Adrenal gland (tissue), 12 donors: Measurements from ENCODE around the gene CPM. TPM values are rescaled to one million over a fixed set of nuclear protein-coding genes. Genes with fewer than 3 reads are reported as not detected.
A peak's percentile ranks its signal among the peaks of the same experiment; 100 is the strongest.

ENCODE experiments used
- DNase-seq, 7 donors: peaks; one replicate each; pipeline ENCODE4 v3.0.0-alpha.2; 2019 to 2020
- H3K27ac ChIP-seq, 5 donors: fragments of 200-600 bp; sonication (generic) in 4 of 5; 1 replicate in 3 of 5; 2 replicates in 2 of 5; pipeline versions ENCODE4 v1.5.1 to v1.8.0; 2016 to 2020; ENCODE audit warnings: mild to moderate bottlenecking in 1 of 5
- H3K27me3 ChIP-seq: fragments of 200-600 bp; 2 replicates; pipeline ENCODE4 v1.8.0; 2021
- H3K36me3 ChIP-seq, 2 donors: fragments of 200-600 bp; replicated peaks in 1 of 2; 1 replicate in 1 of 2; 2 replicates in 1 of 2; pipeline versions ENCODE4 v1.5.1 to v1.8.0; 2018 to 2022
- H3K4me1 ChIP-seq, 2 donors: fragments of 200-600 bp; replicated peaks in 1 of 2; 1 replicate in 1 of 2; 2 replicates in 1 of 2; pipeline versions ENCODE4 v1.5.1 to v1.8.0; 2018 to 2021
- H3K4me3 ChIP-seq, 4 donors: fragments of 200-600 bp; sonication (generic) in 3 of 4; one replicate each; pipeline ENCODE4 v1.5.1; 2016 to 2018
- H3K9me3 ChIP-seq, 3 donors: fragments of 200-600 bp; sonication (generic) in 1 of 3; replicated peaks in 1 of 3; 1 replicate in 2 of 3; 2 replicates in 1 of 3; pipeline versions ENCODE4 v1.5.1 to v1.8.0; 2016 to 2021
- POLR2A ChIP-seq, 2 donors: fragments of 450-650 bp; IDR thresholded peaks; one replicate each; pipeline ENCODE4 v1.6.1; 2017; ENCODE audit warnings: antibody characterized with exemption in 2 of 2, mild to moderate bottlenecking in 2 of 2, moderate library complexity in 1 of 2
- WGBS, 4 donors: extraction: QIAGEN DNeasy Blood & Tissue Kit in 2 of 4; methylation state at CpG; one replicate each; pipeline versions ENCODE4 v1.1.5 to v1.1.7; 2013 to 2017; 5-methylcytosine and 5-hydroxymethylcytosine counted together
- intact Hi-C, 2 donors: fragments of 100-400 bp; cut with DNase I; formaldehyde crosslinking; loops; one replicate each; pipeline versions ENCODE4 v1.14.1 to v1.15.0; 2022 to 2023
- polyA plus RNA-seq, 3 donors: library from polyadenylated mRNA; stranded (reverse); fragments of 200-250 nt in 2 of 3; fragments of 350-450 nt in 1 of 3; fragmentation: Illumina TruSeq in 1 of 3; extraction: RNeasy Lipid Tissue Mini Kit (QIAGEN cat#74804) in 1 of 3; gene quantifications; one replicate each; pipeline ENCODE4 v1.2.3, GENCODE V29; 2013 to 2014
- total RNA-seq, 9 donors: library from RNA; depleted of rRNA in 4 of 9; stranded (reverse); fragments of >200 nt in 4 of 9; fragments of 120-200 nt in 1 of 9; fragmentation: NEBNext Ultra II Directional in 1 of 9; extraction: Animal tissue kit (Norgen Biotek cat#: 25700) in 1 of 9; gene quantifications; one replicate each; pipeline versions ENCODE4 v1.1.0 to v1.2.4, GENCODE V29; 2013 to 2023
- TF ChIP-seq, protein P1 (sequence below), 6 experiments: fragments of 450-650 bp in 4 of 6; fragments of 200-600 bp in 2 of 6; sonication (generic) in 1 of 6; IDR thresholded peaks; 1 replicate in 5 of 6; 2 replicates in 1 of 6; pipeline versions ENCODE4 v1.5.1 to v1.8.0; 2016 to 2021; ENCODE audit warnings: antibody characterized with exemption in 6 of 6, mild to moderate bottlenecking in 2 of 6, moderate library complexity in 1 of 6
- donor health status: healthy with polysubstance abuse.
- donor health status: Bipolar disorder and iron deficiency.
- donor health status: DM: yes; HTN: yes; CAD: no.
- donor health status: DM: no; HTN: no; CAD: no.
- donor health status: DM: no; HTN: no; CAD: no.
- donor health status: DM: yes; HTN: yes; CAD: no.

CPM gene
- total and polyA plus RNA-seq, 12 donors = 10.8 to 170 (median 53.5) TPM

DNA sequence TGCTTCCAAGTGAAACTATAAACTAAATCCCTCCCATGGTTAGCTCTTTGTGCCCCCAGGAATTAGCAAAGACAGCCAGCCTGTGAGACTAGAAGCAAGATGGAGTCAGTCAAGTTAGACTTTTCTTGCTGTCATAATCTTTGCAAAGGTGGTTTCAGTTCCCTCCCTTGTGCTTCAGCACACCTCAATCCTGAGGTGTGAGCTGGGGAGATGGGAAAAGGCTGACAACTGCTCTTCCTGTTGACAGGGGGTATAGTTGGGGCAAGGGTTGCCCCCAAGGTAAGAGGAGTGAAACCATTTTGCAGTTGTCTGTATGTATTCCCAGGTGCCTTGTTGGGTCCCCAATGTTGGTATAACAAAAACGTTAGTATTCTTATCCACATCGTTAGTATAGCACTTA, 12.3 kb upstream of the CPM start:
- no peaks in the 10 kb centered on the region for H3K36me3 ChIP-seq
- no peak for TF ChIP-seq POLR2A (IDR thresholded peaks at IDR 0.05)
- TF ChIP-seq, protein P1, sequence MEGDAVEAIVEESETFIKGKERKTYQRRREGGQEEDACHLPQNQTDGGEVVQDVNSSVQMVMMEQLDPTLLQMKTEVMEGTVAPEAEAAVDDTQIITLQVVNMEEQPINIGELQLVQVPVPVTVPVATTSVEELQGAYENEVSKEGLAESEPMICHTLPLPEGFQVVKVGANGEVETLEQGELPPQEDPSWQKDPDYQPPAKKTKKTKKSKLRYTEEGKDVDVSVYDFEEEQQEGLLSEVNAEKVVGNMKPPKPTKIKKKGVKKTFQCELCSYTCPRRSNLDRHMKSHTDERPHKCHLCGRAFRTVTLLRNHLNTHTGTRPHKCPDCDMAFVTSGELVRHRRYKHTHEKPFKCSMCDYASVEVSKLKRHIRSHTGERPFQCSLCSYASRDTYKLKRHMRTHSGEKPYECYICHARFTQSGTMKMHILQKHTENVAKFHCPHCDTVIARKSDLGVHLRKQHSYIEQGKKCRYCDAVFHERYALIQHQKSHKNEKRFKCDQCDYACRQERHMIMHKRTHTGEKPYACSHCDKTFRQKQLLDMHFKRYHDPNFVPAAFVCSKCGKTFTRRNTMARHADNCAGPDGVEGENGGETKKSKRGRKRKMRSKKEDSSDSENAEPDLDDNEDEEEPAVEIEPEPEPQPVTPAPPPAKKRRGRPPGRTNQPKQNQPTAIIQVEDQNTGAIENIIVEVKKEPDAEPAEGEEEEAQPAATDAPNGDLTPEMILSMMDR (IDR thresholded peaks at IDR 0.05) = no peak
- no peaks in the 10 kb centered on the region for H3K27me3 ChIP-seq
- H3K27ac ChIP-seq = no peak overlapping the region
- no peak overlapping the region for H3K4me3 ChIP-seq
- intact Hi-C loops = no loop called here
- peaks cover 6 to 21% of the 10 kb centered on the region in 2 donors for H3K4me1 ChIP-seq
- no peaks in the 10 kb centered on the region for H3K9me3 ChIP-seq
- DNase-seq = no peak
- 62 to 97% (median 85%) methylated on average over 2 of the region's 2 CpGs for WGBS, 4 donors

DNA sequence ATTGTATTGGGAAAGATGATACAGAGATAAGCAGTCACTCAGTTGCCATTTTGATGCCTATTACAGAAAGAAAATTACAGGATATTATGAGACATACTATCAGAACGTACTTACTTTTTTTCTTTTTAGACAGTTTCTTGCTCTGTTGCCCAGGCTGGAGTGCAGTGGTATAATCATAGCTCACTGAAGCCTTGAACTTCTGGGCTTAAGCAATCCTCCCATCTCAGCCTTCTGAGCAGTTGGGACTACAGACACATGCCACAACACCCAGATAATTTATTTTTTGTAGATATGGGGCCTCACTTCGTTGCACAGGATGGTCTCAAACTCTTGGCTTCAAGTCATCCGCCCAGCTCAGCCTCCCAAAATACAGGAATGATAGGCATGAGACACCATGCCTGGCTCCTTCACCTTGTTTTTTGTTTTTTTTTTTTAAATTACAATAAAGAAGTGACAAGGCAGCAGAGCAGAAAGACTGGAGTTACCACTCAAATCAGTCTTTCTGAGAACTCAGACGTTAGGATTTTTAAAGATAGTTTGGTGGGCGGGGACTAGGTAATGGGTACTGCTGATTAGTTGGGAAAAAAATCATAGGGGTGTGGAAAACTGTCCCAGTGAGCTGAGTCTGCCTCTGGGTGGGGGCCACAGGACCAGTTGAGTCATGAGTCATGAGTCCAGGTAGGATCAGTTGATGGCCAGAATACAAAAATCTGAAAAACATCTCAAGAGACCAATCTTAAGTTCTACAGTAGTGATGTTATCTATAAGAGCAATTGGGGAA, 11.5 kb upstream of the CPM start:
- peak in 5 of 7 donors; percentile 29 to 58 (median 48) for DNase-seq
- Histone ChIP-seq H3K9me3 (no peaks in the 10 kb centered on the region), H3K27ac (peak overlapping the region in 1 of 5 donors; percentile 6), H3K27me3 (no peaks in the 10 kb centered on the region), H3K4me1 (peaks cover 9 to 23% of the 10 kb centered on the region in 2 donors), H3K4me3 (no peak overlapping the region), H3K36me3 (no peaks in the 10 kb centered on the region)
- TF ChIP-seq, protein P1 (IDR thresholded peaks at IDR 0.05) = no peak
- TF ChIP-seq POLR2A (IDR thresholded peaks at IDR 0.05) = no peak
- WGBS, 4 donors = 49 to 58% (median 53%) methylated on average over 5 of the region's 5 CpGs
- intact Hi-C loops = no loop called here

DNA sequence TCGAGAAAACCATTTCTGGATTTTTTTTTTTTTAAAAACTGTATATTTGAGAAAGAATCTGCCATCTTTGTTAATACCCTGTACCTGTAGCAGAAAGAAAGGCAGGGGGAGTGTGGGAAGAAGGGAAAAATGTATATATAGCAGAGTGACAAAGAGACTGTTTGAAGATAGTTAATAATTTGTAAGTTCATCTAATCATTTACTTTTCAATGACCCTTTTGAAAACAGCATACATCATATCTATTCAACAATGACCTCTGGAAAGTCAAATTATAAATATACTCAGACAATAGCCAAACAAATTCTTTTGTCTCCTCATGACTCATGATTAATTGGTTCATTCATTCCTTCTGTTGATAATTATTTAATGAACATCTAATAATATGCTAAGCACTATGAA, 10.9 kb upstream of the CPM start:
- DNase-seq = no peak
- intact Hi-C loops = no loop called here
- Histone ChIP-seq H3K9me3 (no peaks in the 10 kb centered on the region), H3K27ac (no peak overlapping the region), H3K4me1 (peaks cover 12 to 27% of the 10 kb centered on the region in 2 donors), H3K36me3 (no peaks in the 10 kb centered on the region), H3K27me3 (no peaks in the 10 kb centered on the region), H3K4me3 (no peak overlapping the region)
- TF ChIP-seq, protein P1 (IDR thresholded peaks at IDR 0.05) = no peak
- TF ChIP-seq POLR2A (IDR thresholded peaks at IDR 0.05) = no peak
- WGBS, 4 donors = 86 to 98% (median 91%) methylated on average over 1 of the region's 1 CpG

DNA sequence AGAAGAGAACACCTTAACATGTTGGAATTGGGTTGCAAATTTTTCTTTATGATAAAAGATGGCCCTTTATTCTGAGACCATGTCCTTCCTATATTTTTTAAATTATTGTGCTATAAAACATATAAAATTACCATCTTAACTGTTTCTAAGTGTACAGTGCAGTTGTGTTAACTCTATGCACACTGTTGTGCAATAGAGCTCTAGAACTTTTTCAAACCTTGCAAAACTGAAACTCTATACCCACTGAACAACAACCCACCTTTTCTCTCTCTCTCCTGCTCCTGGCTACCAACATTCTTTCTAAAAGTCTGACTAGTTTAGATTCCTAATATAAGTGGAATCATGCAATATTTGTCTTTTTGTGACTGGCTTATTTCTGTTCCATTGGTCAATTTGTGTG, 7.8 kb upstream of the CPM start:
- H3K9me3 ChIP-seq = no peaks in the 10 kb centered on the region
- TF ChIP-seq, protein P1 (IDR thresholded peaks at IDR 0.05) = no peak
- no peak for TF ChIP-seq POLR2A (IDR thresholded peaks at IDR 0.05)

More for the DNA sequence above, 7.8 kb upstream of the CPM start:
- no peaks in the 10 kb centered on the region for H3K36me3 ChIP-seq
- DNase-seq = no peak
- no peaks in the 10 kb centered on the region for H3K27me3 ChIP-seq
- peaks cover 12 to 27% of the 10 kb centered on the region in 2 donors for H3K4me1 ChIP-seq
- intact Hi-C loops = no loop called here
- no peak overlapping the region for H3K27ac ChIP-seq
- H3K4me3 ChIP-seq = no peak overlapping the region
